HepG2 (cell line): ENCODE data around the gene ZNF213. TPM values are rescaled to one million over a fixed set of nuclear protein-coding genes. Genes with fewer than 3 reads are reported as not detected.

Experiments
- ADNP ChIP-seq: sonication (generic); formaldehyde crosslinking; IDR thresholded peaks from 2 replicates; pipeline ENCODE4 v1.4.0; 2020; ENCODE audit warnings: missing genetic modification reagents
- CREB3 ChIP-seq: sonication (generic); formaldehyde crosslinking; IDR thresholded peaks from 2 replicates; pipeline ENCODE4 v1.5.0; 2020; ENCODE audit warnings: missing genetic modification reagents
- ELF1 ChIP-seq: sonication (generic); formaldehyde crosslinking; IDR thresholded peaks from 2 replicates; pipeline ENCODE4 v1.4.0; 2020; ENCODE audit warnings: missing genetic modification reagents
- FOXP4 ChIP-seq: sonication (generic); formaldehyde crosslinking; IDR thresholded peaks from 2 replicates; pipeline ENCODE4 v1.4.0; 2020; ENCODE audit warnings: missing genetic modification reagents
- GZF1 ChIP-seq: sonication (generic); formaldehyde crosslinking; IDR thresholded peaks from 2 replicates; pipeline ENCODE4 v1.5.1; 2020; ENCODE audit warnings: mild to moderate bottlenecking, missing genetic modification reagents
- HINFP ChIP-seq: sonication (generic); formaldehyde crosslinking; IDR thresholded peaks from 2 replicates; pipeline ENCODE4 v1.4.0; 2020; ENCODE audit warnings: low read depth, mild to moderate bottlenecking, missing genetic modification reagents
- HOXA3 ChIP-seq: sonication (generic); formaldehyde crosslinking; IDR thresholded peaks from 2 replicates; pipeline ENCODE4 v1.5.0; 2020; ENCODE audit warnings: missing genetic modification reagents
- LCORL ChIP-seq, 2 experiments: fragments of 450-650 bp in 1 of 2; sonication (generic) in 1 of 2; formaldehyde crosslinking in 1 of 2; IDR thresholded peaks; 2 replicates each; pipeline versions ENCODE4 v1.5.0 to v1.6.1; 2017 to 2020; ENCODE audit warnings: antibody characterized with exemption in 1 of 2, missing genetic modification reagents in 1 of 2
- NFYC ChIP-seq: IDR thresholded peaks from 2 replicates; pipeline ENCODE4 v1.6.1; 2016; ENCODE audit warnings: missing genetic modification reagents, missing compliant biosample characterization
- REPIN1 ChIP-seq: sonication (generic); formaldehyde crosslinking; IDR thresholded peaks from 2 replicates; pipeline ENCODE4 v1.8.0; 2022; ENCODE audit warnings: missing genetic modification reagents, low read depth, mild to moderate bottlenecking, borderline replicate concordance
- RXRA ChIP-seq: sonication (generic); formaldehyde crosslinking; IDR thresholded peaks from 2 replicates; pipeline ENCODE4 v1.5.1; 2020; ENCODE audit warnings: missing genetic modification reagents
- SALL1 ChIP-seq: sonication (generic); formaldehyde crosslinking; IDR thresholded peaks from 2 replicates; pipeline ENCODE4 v1.8.0; 2022; ENCODE audit warnings: mild to moderate bottlenecking, missing genetic modification reagents
- SP4 ChIP-seq: sonication (generic); formaldehyde crosslinking; IDR thresholded peaks from 2 replicates; pipeline ENCODE4 v1.8.1; 2023; ENCODE audit warnings: mild to moderate bottlenecking, missing genetic modification reagents
- SRF ChIP-seq: IDR thresholded peaks from 2 replicates; pipeline ENCODE4 v1.6.1; 2011; ENCODE audit warnings: mild to moderate bottlenecking, low read depth, low read length, moderate library complexity
- ZFY ChIP-seq: sonication (generic); formaldehyde crosslinking; IDR thresholded peaks from 2 replicates; pipeline ENCODE4 v1.4.0; 2020; ENCODE audit warnings: missing genetic modification reagents
- ZNF281 ChIP-seq: sonication (generic); formaldehyde crosslinking; IDR thresholded peaks from 2 replicates; pipeline ENCODE4 v1.4.0; 2020; ENCODE audit warnings: missing genetic modification reagents, borderline replicate concordance
- ZNF629 ChIP-seq: sonication (generic); formaldehyde crosslinking; conservative IDR thresholded peaks from 2 replicates; pipeline ENCODE4 v1.5.0; 2020; ENCODE audit warnings: missing genetic modification reagents
- ZNF772 ChIP-seq: sonication (generic); formaldehyde crosslinking; IDR thresholded peaks from 2 replicates; pipeline ENCODE4 v1.5.0; 2020; ENCODE audit warnings: mild to moderate bottlenecking, missing genetic modification reagents
- polyA plus RNA-seq, 8 experiments: library from polyadenylated mRNA; depleted of rRNA in 3 of 8; stranded (reverse) in 7 of 8; unstranded in 1 of 8; fragments of >200 nt; fragmentation: Illumina TruSeq in 4 of 8; extraction: Trizol in 4 of 8; gene quantifications; 2 replicates each; pipeline versions ENCODE4 v1.2.1 to v1.2.3, GENCODE V29; 2011 to 2016; ENCODE audit warnings: low read depth in 4 of 8, missing spikeins in 1 of 8, mixed read lengths in 1 of 8; ENCODE audit not compliant: insufficient read depth in 1 of 8
- total RNA-seq, 5 experiments: library from RNA; depleted of rRNA; stranded (reverse); fragments of >200 nt; fragmentation: Illumina TruSeq; extraction: Trizol; gene quantifications; 2 replicates each; pipeline ENCODE4 v1.2.3, GENCODE V29; 2016; ENCODE audit warnings: low read depth in 1 of 5
- TF ChIP-seq, protein P1 (sequence below): sonication (generic); formaldehyde crosslinking; IDR thresholded peaks from 2 replicates; pipeline ENCODE4 v1.5.1; 2020; ENCODE audit warnings: missing genetic modification reagents, mild to moderate bottlenecking, borderline replicate concordance
- TF ChIP-seq, protein P2 (sequence below): sonication (generic); formaldehyde crosslinking; IDR thresholded peaks from 2 replicates; pipeline ENCODE4 v1.4.0; 2020; ENCODE audit warnings: mild to moderate bottlenecking, missing genetic modification reagents

ZNF213 gene
- total and polyA plus RNA-seq, 2 of the 13 experiments (the other 11 are each of a cell fraction or from before 2014, with no cell fraction given) = 0.59 to 0.97 TPM

DNA sequence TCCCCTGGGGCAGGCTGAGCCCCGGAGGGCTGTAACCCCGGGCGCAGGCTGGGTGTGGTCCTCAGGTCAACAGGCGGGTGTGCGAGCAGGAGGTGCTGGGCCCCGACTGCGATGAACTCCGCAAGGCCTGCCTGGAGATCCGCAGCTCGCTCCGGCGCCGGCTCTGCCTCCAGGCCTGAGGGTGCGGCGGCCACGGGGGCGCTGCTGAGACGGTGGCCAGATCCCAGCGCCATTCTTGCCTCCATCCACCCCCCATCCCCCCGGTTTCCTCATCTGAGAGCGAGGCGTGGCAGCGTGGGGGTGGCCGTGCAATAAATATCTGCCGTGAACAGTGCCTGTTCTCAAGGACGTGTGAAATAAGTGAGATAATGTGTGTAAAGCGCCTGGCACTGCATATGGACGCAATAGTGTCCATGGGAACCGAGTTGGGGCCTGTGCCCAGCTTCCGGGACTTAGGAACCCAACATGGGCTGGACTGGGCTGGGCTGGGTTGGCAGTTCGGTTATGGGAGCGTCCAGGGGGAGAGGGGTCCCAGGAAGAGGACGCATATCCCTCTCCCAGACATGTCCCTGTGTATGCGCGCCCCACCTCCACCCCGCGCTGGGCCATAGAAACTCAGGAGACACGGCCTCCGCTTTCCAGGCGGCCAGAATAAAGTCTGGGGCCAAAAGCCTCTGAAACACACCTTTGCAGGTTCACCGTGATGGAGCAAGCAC, 15.0 kb downstream of the ZNF213 start (continued):
- TF ChIP-seq ZNF281 (CRISPR knock-in tag) = peak; percentile 61; the same call in 1 of the 2 replicates
- TF ChIP-seq SALL1 = peak; percentile 5; the same call in 1 of the 2 replicates
- TF ChIP-seq SP4 (CRISPR knock-in tag) = peak; percentile 12; the same call in 1 of the 2 replicates
- TF ChIP-seq HINFP (CRISPR knock-in tag) = peak; percentile 69; the same call in 1 of the 2 replicates
- 0 out of 2 replicates have a peak, but pooled peaks have one; percentile 16 for TF ChIP-seq ADNP (CRISPR knock-in tag)
- no peak for TF ChIP-seq SRF
- TF ChIP-seq, protein P1, sequence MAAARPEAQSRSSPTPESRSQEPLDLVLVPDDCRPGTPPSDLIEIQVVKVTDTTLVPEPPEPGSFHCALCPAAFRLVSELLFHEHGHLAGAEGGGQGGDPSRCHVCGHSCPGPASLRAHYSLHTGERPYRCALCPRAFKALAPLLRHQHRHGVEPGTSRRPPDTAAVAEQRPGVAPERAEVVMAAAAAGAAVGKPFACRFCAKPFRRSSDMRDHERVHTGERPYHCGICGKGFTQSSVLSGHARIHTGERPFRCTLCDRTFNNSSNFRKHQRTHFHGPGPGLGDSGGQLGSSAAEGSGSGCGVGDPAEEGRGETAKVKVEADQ (CRISPR knock-in tag) = 0 out of 2 replicates have a peak, but pooled peaks have one; percentile 6
- no peak for TF ChIP-seq RXRA (CRISPR knock-in tag)
- no peak; the same call in 1 of the 2 replicates for TF ChIP-seq ZNF629 (CRISPR knock-in tag)
- TF ChIP-seq ELF1 (CRISPR knock-in tag) = 0 out of 2 replicates have a peak, but pooled peaks have one; percentile 34
- TF ChIP-seq HOXA3 (CRISPR knock-in tag) = peak; percentile 65
- no peak for TF ChIP-seq NFYC (CRISPR knock-in tag)
- peak; percentile 87 for TF ChIP-seq ZFY (CRISPR knock-in tag)
- TF ChIP-seq CREB3 (CRISPR knock-in tag) = no peak
- TF ChIP-seq GZF1 (CRISPR knock-in tag) = 0 out of 2 replicates have a peak, but pooled peaks have one; percentile 44
- no peak for TF ChIP-seq REPIN1 (CRISPR knock-in tag)
- TF ChIP-seq FOXP4 (CRISPR knock-in tag) = 0 out of 2 replicates have a peak, but pooled peaks have one; percentile 26
- TF ChIP-seq, protein P2, sequence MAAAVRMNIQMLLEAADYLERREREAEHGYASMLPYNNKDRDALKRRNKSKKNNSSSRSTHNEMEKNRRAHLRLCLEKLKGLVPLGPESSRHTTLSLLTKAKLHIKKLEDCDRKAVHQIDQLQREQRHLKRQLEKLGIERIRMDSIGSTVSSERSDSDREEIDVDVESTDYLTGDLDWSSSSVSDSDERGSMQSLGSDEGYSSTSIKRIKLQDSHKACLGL (CRISPR knock-in tag) = peak; percentile 52; the same call in 1 of the 2 replicates
- TF ChIP-seq LCORL (IDR thresholded peaks at IDR 0.05) = no peak
- no peak for TF ChIP-seq LCORL (CRISPR knock-in tag; IDR thresholded peaks at IDR 0.05)
- 0 out of 2 replicates have a peak, but pooled peaks have one; percentile 20 for TF ChIP-seq ZNF772 (CRISPR knock-in tag)
